SK-N-SH (cell line): Measurements from ENCODE around the gene LRRC26. TPM values are rescaled to one million over a fixed set of nuclear protein-coding genes. Genes with fewer than 3 reads are reported as not detected.

ENCODE experiments used
- CTCF ChIA-PET: fragments of 300-600, 350-600 bp; formaldehyde crosslinking; extraction: SDS; loops from one replicate; lab custom pipeline; 2021; lab: Yijun Ruan, JAX
- POLR2A ChIA-PET: fragments of 350-600 bp; sonication (Branson Sonifier 250); formaldehyde crosslinking; extraction: SDS; loops from one replicate; lab custom pipeline; 2020; ENCODE audit warnings: antibody characterized with exemption, inconsistent platforms; lab: Yijun Ruan, JAX
- DNase-seq: peaks from one replicate; pipeline ENCODE4 v3.0.0; 2012
- H2AFZ ChIP-seq: fragments of 200-600 bp; sonication (generic); 2 replicates; pipeline ENCODE4 v1.8.1; 2016; ENCODE audit warnings: antibody characterized with exemption, mild to moderate bottlenecking, low read depth
- H3F3A ChIP-seq: fragments of 200-600 bp; sonication (generic); replicated peaks from 2 replicates; pipeline ENCODE3; 2016; ENCODE audit warnings: antibody characterized with exemption, mild to moderate bottlenecking; ENCODE audit not compliant: insufficient read depth
- H3K27ac ChIP-seq, 2 experiments: fragments of 200-500 bp in 1 of 2; fragments of 200-600 bp in 1 of 2; sonication (Bioruptor generic) in 1 of 2; sonication (generic), shearing (Covaris generic) in 1 of 2; 2 replicates each; pipeline versions ENCODE4 v1.5.1 to v1.6.1; 2014 to 2016; ENCODE audit warnings: low read depth in 2 of 2, inconsistent platforms in 1 of 2, low read length in 1 of 2, mild to moderate bottlenecking in 1 of 2, mixed read lengths in 1 of 2
- H3K27me3 ChIP-seq: fragments of 200-600 bp; sonication (generic), shearing (Covaris generic); 2 replicates; pipeline ENCODE4 v1.6.1; 2016; ENCODE audit warnings: mixed run types; ENCODE audit not compliant: insufficient read depth
- H3K36me3 ChIP-seq, 2 experiments: fragments of 200-500 bp in 1 of 2; fragments of 200-600 bp in 1 of 2; sonication (Bioruptor generic) in 1 of 2; sonication (generic) in 1 of 2; replicated peaks in 1 of 2; 2 replicates each; pipeline versions ENCODE3 to v1.5.1; 2014 to 2016; ENCODE audit warnings: low read length in 1 of 2, mild to moderate bottlenecking in 1 of 2; ENCODE audit not compliant: insufficient read depth in 2 of 2, control insufficient read depth in 1 of 2
- H3K4me1 ChIP-seq, 2 experiments: fragments of 200-500 bp in 1 of 2; fragments of 200-600 bp in 1 of 2; sonication (Bioruptor generic) in 1 of 2; sonication (generic), shearing (Covaris generic) in 1 of 2; 2 replicates each; pipeline versions ENCODE4 v1.5.1 to v1.6.1; 2014 to 2016; ENCODE audit warnings: low read depth in 1 of 2, low read length in 1 of 2, mixed run types in 1 of 2; ENCODE audit not compliant: insufficient read depth in 2 of 2, control insufficient read depth in 1 of 2
- H3K4me2 ChIP-seq: fragments of 200-600 bp; sonication (generic), shearing (Covaris generic); 2 replicates; pipeline ENCODE4 v1.6.1; 2017; ENCODE audit warnings: mixed run types
- H3K4me3 ChIP-seq, 2 experiments: fragments of 200-500 bp in 1 of 2; fragments of 200-600 bp in 1 of 2; sonication (Bioruptor generic) in 1 of 2; sonication (generic), shearing (Covaris generic) in 1 of 2; 2 replicates each; pipeline versions ENCODE4 v1.5.1 to v1.8.1; 2014 to 2016; ENCODE audit warnings: low read depth in 2 of 2, inconsistent platforms in 1 of 2, low read length in 1 of 2, mild to moderate bottlenecking in 1 of 2, mixed read lengths in 1 of 2, moderate library complexity in 1 of 2
- H3K79me2 ChIP-seq: fragments of 200-600 bp; sonication (generic); 2 replicates; pipeline ENCODE4 v1.8.1; 2017; ENCODE audit warnings: mild to moderate bottlenecking; ENCODE audit not compliant: insufficient read depth
- H3K9ac ChIP-seq: fragments of 200-600 bp; sonication (generic); 2 replicates; pipeline ENCODE4 v1.6.1; 2017; ENCODE audit warnings: mixed run types
- H3K9me2 ChIP-seq: fragments of 200-600 bp; sonication (generic); 2 replicates; pipeline ENCODE4 v1.6.1; 2017; ENCODE audit warnings: mixed run types
- H3K9me3 ChIP-seq: fragments of 200-600 bp; sonication (generic); 2 replicates; pipeline ENCODE4 v1.6.1; 2017; ENCODE audit warnings: mixed run types, mild to moderate bottlenecking, moderate library complexity
- H4K20me1 ChIP-seq: fragments of 200-600 bp; sonication (generic); 2 replicates; pipeline ENCODE4 v1.6.1; 2017; ENCODE audit warnings: mild to moderate bottlenecking, mixed run types; ENCODE audit not compliant: insufficient read depth
- EZH2phosphoT487 ChIP-seq: fragments of 200-600 bp; sonication (generic); IDR thresholded peaks from 2 replicates; pipeline ENCODE4 v1.6.1; 2017; ENCODE audit warnings: low read depth, mixed run types, mild to moderate bottlenecking, antibody characterized with exemption, moderate library complexity, borderline replicate concordance
- FOXJ3 ChIP-seq: sonication (generic); formaldehyde crosslinking; IDR thresholded peaks from 2 replicates; pipeline ENCODE4 v1.5.1; 2020; ENCODE audit warnings: mild to moderate bottlenecking, missing genetic modification reagents
- GABPA ChIP-seq: IDR thresholded peaks from 2 replicates; pipeline ENCODE4 v1.4.0; 2012; ENCODE audit warnings: low read depth, mild to moderate bottlenecking
- GATA2 ChIP-seq: sonication (generic); formaldehyde crosslinking; IDR thresholded peaks from 2 replicates; pipeline ENCODE4 v1.5.0; 2020; ENCODE audit warnings: mild to moderate bottlenecking, missing genetic modification reagents
- MEF2A ChIP-seq: IDR thresholded peaks from 2 replicates; pipeline ENCODE4 v1.4.0; 2012; ENCODE audit warnings: low read depth, borderline replicate concordance
- MXI1 ChIP-seq: IDR thresholded peaks from 2 replicates; pipeline ENCODE4 v1.6.1; 2012; ENCODE audit warnings: mild to moderate bottlenecking, low read depth, low read length, improper control_type of control experiment
- PBX3 ChIP-seq: IDR thresholded peaks from 2 replicates; pipeline ENCODE4; 2012
- POLR2AphosphoS5 ChIP-seq: IDR thresholded peaks from 2 replicates; pipeline ENCODE4 v1.6.1; 2012; ENCODE audit warnings: low read depth, low read length
- RCOR1 ChIP-seq: fragments of 150-350 bp; IDR thresholded peaks from 2 replicates; pipeline ENCODE4 v1.6.1; 2017; ENCODE audit warnings: antibody characterized with exemption, low read length
- REST ChIP-seq: IDR thresholded peaks from 2 replicates; pipeline ENCODE4 v1.6.1; 2012; ENCODE audit warnings: mild to moderate bottlenecking, low read depth, low read length, moderate library complexity
- RXRA ChIP-seq: IDR thresholded peaks from 2 replicates; pipeline ENCODE4 v1.4.0; 2012; ENCODE audit warnings: low read depth, mild to moderate bottlenecking, borderline replicate concordance
- SMC3 ChIP-seq: IDR thresholded peaks from 2 replicates; pipeline ENCODE4 v1.6.1; 2012; ENCODE audit warnings: low read depth, low read length, improper control_type of control experiment
- TAF1 ChIP-seq: IDR thresholded peaks from 2 replicates; pipeline ENCODE4 v1.6.1; 2012; ENCODE audit warnings: low read depth, mild to moderate bottlenecking, low read length, moderate library complexity, borderline replicate concordance
- USF1 ChIP-seq: IDR thresholded peaks from 2 replicates; pipeline ENCODE4 v1.4.0; 2012; ENCODE audit warnings: low read depth, borderline replicate concordance
- ZBTB33 ChIP-seq: IDR thresholded peaks from 2 replicates; pipeline ENCODE4 v1.4.0; 2012; ENCODE audit warnings: low read depth, borderline replicate concordance
- WGBS: methylation state at CpG from one replicate; pipeline ENCODE4 v1.1.6; 2017; ENCODE audit warnings: low lambda C conversion rate; 5-methylcytosine and 5-hydroxymethylcytosine counted together
- polyA plus RNA-seq, 3 experiments: library from polyadenylated mRNA; depleted of rRNA; stranded (reverse); fragments of >200 nt; gene quantifications; 2 replicates each; pipeline ENCODE4 v1.2.3, GENCODE V29; 2012

Gene LRRC26
- polyA plus RNA-seq, 1 of the 3 experiments (the other 2 are of a cell fraction): not detected

GRCh38 chr9:137134191-137134590 is 35.7 kb downstream of the LRRC26 start:
- H3K27me3 ChIP-seq: peaks cover 14% of the 10 kb centered on the region
- H3K4me1 ChIP-seq: peaks cover 0 to 5% of the 10 kb centered on the region in 2 experiments; a peak in 1 of 4 replicates
- no peaks in the 10 kb centered on the region for H3K36me3 ChIP-seq
- no peak for TF ChIP-seq GATA2 (CRISPR knock-in tag)
- TF ChIP-seq EZH2phosphoT487: no peak
- no peak for TF ChIP-seq POLR2AphosphoS5
- TF ChIP-seq RXRA: no peak
- no peak for TF ChIP-seq FOXJ3 (CRISPR knock-in tag)
- DNase-seq: no peak
- 48% methylated on average over 4 of the region's 4 CpGs for WGBS
- ChIA-PET POLR2A (no interaction called here), CTCF (interaction anchor here (1.2 kb wide), 1 partner anchor 102 kb away, joined by 3 read pairs; no protein-coding TSS in a partner anchor)
- H3K4me2 ChIP-seq: no peak overlapping the region
- no peaks in the 10 kb centered on the region for H4K20me1 ChIP-seq
- no peaks in the 10 kb centered on the region for H3K9me3 ChIP-seq
- peaks cover 3% of the 10 kb centered on the region for H3K79me2 ChIP-seq
- no peaks in the 10 kb centered on the region for H3F3A ChIP-seq
- no peak overlapping the region for H3K9ac ChIP-seq
- H2AFZ ChIP-seq: no peak overlapping the region
- H3K4me3 ChIP-seq: no peak overlapping the region
- no peak overlapping the region for H3K27ac ChIP-seq
- H3K9me2 ChIP-seq: no peaks in the 10 kb centered on the region

GRCh38 chr9:137130176-137130755 is 39.6 kb downstream of the LRRC26 start:
- TF ChIP-seq PBX3: no peak
- no peak for TF ChIP-seq MXI1
- TF ChIP-seq RCOR1: no peak
- TF ChIP-seq SMC3: no peak
- no peak for TF ChIP-seq GABPA
- no peak for TF ChIP-seq ZBTB33
- TF ChIP-seq USF1: no peak
- no peak for TF ChIP-seq MEF2A
- no peak for TF ChIP-seq REST
- no peak for TF ChIP-seq TAF1
- POLR2A ChIA-PET: interaction anchor here (0.6 to 2.6 kb wide), 19 partner anchors 8 to 125 kb away, joined by 3 to 32 read pairs (median 4); partner anchors contain the start of genes GRIN1, LRRC26, MAN1B1 and NELFB
- Histone ChIP-seq H3K4me3 (peak overlapping the region; percentile 77 to 89), H3K79me2 (peaks cover 40% of the 10 kb centered on the region), H3K4me2 (peak overlapping the region; percentile 89; the same call in 1 of the 2 replicates), H4K20me1 (no peaks in the 10 kb centered on the region), H3K9me3 (no peaks in the 10 kb centered on the region), H3K27me3 (no peaks in the 10 kb centered on the region), H3K9ac (peak overlapping the region; percentile 82; the same call in 1 of the 2 replicates), H3K36me3 (no peaks in the 10 kb centered on the region), H3K9me2 (no peaks in the 10 kb centered on the region), H3F3A (peaks cover 3% of the 10 kb centered on the region), H3K27ac (peak overlapping the region; percentile 56 to 87), H3K4me1 (peaks cover 3 to 18% of the 10 kb centered on the region in 2 experiments; a peak in 3 of 4 replicates), H2AFZ (peak overlapping the region; percentile 91)
- CTCF ChIA-PET: interaction anchor here (0.6 to 2.7 kb wide), 19 partner anchors 9 to 321 kb away, joined by 3 to 14 read pairs (median 4); partner anchors contain the start of genes GRIN1, LRRC26, NPDC1 and RNF208
- DNase-seq: peak; percentile 72
- 4% methylated on average over 13 of the region's 58 CpGs for WGBS
